ENCODE data around the gene BCAS3.

The BCAS3 gene

DNA sequence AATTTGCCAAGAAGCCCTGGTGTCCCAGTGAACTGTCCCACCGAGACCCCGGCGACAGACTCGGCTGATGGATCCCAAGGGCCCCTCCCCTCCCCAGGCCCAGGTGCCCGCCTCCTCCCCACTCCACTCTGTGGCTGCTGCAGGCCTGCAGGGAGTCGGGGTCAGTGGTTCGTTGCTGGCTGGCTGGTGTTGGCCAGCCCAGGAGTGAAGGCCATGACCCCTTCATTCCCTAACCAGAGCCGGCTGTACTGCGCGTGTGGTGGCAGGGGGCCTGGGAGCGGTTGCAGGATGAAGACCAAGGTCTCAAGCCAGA is 712.8 kb downstream of the BCAS3 start:
- no peaks in the 10 kb centered on the region for H3K9me2 ChIP-seq (replicated peaks; ENCODE audit: control insufficient read depth, low read length)
- H3K4me1 ChIP-seq (ENCODE audit: control insufficient read depth, low read length) = no peaks in the 10 kb centered on the region
- H3K9me3 ChIP-seq (ENCODE audit: control insufficient read depth, insufficient read depth, low read length) = no peaks in the 10 kb centered on the region
- no peak overlapping the region for H3K4me2 ChIP-seq (ENCODE audit: low read length)
- TF ChIP-seq CTCF (IDR thresholded peaks at IDR 0.05; ENCODE audit: low read depth, low read length, poor library complexity, severe bottlenecking) = no peak
- no peak for TF ChIP-seq EZH2phosphoT487 (IDR thresholded peaks at IDR 0.05; ENCODE audit: borderline replicate concordance, low read length)
- H4K20me1 ChIP-seq (ENCODE audit: control insufficient read depth, insufficient read depth, low read depth, low read length) = no peaks in the 10 kb centered on the region
- H3K27me3 ChIP-seq (ENCODE audit: control insufficient read depth, low read length) = no peaks in the 10 kb centered on the region
- no peaks in the 10 kb centered on the region for H3F3A ChIP-seq (ENCODE audit: control insufficient read depth, insufficient read depth)
- H3K36me3 ChIP-seq (ENCODE audit: control insufficient read depth, low read length) = no peaks in the 10 kb centered on the region
- no peak overlapping the region for H3K4me3 ChIP-seq (ENCODE audit: low read length)
- no peaks in the 10 kb centered on the region for H3K79me2 ChIP-seq (ENCODE audit: control insufficient read depth, low read length)
- no peak overlapping the region for H3K27ac ChIP-seq (ENCODE audit: low read depth, low read length)

GRCh38 chr17:61391595-61392291 is 714.1 kb downstream of the BCAS3 start:
- no peak overlapping the region for H3K27ac ChIP-seq (ENCODE audit: low read depth, low read length)
- H4K20me1 ChIP-seq (ENCODE audit: control insufficient read depth, insufficient read depth, low read depth, low read length) = no peaks in the 10 kb centered on the region

DNA sequence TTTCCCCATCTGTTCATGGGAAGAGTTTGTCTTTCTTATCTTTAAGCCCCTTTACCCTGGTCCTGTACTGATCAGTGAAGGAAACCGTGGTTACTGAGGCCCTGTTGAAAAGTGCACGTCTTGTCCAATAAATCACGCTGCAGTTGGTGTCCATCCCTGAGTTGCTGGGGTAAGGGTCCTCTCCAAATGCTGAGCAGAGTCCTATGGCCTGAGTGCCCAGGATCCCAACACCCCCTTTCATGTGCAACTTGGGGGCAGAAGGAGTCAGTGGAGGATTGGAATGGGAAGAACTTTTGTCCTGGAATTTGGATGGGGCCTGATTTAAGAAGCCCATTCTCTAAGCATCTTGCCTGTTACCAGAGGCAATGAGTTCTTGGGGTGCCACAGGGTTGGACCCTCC is 715.0 kb downstream of the BCAS3 start:
- TF ChIP-seq CTCF (IDR thresholded peaks at IDR 0.05; ENCODE audit: low read depth, low read length, poor library complexity, severe bottlenecking) = no peak
- no peak for TF ChIP-seq EZH2phosphoT487 (IDR thresholded peaks at IDR 0.05; ENCODE audit: borderline replicate concordance, low read length)
- Histone ChIP-seq H3K9me2 (replicated peaks; ENCODE audit: control insufficient read depth, low read length) (no peaks in the 10 kb centered on the region), H3K27me3 (ENCODE audit: control insufficient read depth, low read length) (no peaks in the 10 kb centered on the region), H3K36me3 (ENCODE audit: control insufficient read depth, low read length) (no peaks in the 10 kb centered on the region), H3K4me2 (ENCODE audit: low read length) (no peak overlapping the region), H3K9me3 (ENCODE audit: control insufficient read depth, insufficient read depth, low read length) (no peaks in the 10 kb centered on the region), H3K27ac (ENCODE audit: low read depth, low read length) (no peak overlapping the region), H3K4me1 (ENCODE audit: control insufficient read depth, low read length) (no peaks in the 10 kb centered on the region), H4K20me1 (ENCODE audit: control insufficient read depth, insufficient read depth, low read depth, low read length) (no peaks in the 10 kb centered on the region), H3F3A (ENCODE audit: control insufficient read depth, insufficient read depth) (no peaks in the 10 kb centered on the region), H3K4me3 (ENCODE audit: low read length) (no peak overlapping the region), H3K79me2 (ENCODE audit: control insufficient read depth, low read length) (no peaks in the 10 kb centered on the region)

More at GRCh38 chr17:61391595-61392291, 714.1 kb downstream of the BCAS3 start:
- Histone ChIP-seq H3K27me3 (ENCODE audit: control insufficient read depth, low read length) (no peaks in the 10 kb centered on the region), H3F3A (ENCODE audit: control insufficient read depth, insufficient read depth) (no peaks in the 10 kb centered on the region), H3K9me2 (replicated peaks; ENCODE audit: control insufficient read depth, low read length) (no peaks in the 10 kb centered on the region), H3K4me1 (ENCODE audit: control insufficient read depth, low read length) (no peaks in the 10 kb centered on the region), H3K36me3 (ENCODE audit: control insufficient read depth, low read length) (no peaks in the 10 kb centered on the region), H3K4me2 (ENCODE audit: low read length) (no peak overlapping the region), H3K9me3 (ENCODE audit: control insufficient read depth, insufficient read depth, low read length) (no peaks in the 10 kb centered on the region), H3K4me3 (ENCODE audit: low read length) (no peak overlapping the region), H3K79me2 (ENCODE audit: control insufficient read depth, low read length) (no peaks in the 10 kb centered on the region)
- TF ChIP-seq EZH2phosphoT487 (IDR thresholded peaks at IDR 0.05; ENCODE audit: borderline replicate concordance, low read length) (no peak), CTCF (IDR thresholded peaks at IDR 0.05; ENCODE audit: low read depth, low read length, poor library complexity, severe bottlenecking) (no peak)

Data from DOHH2 (cell line).